Lung (tissue), 12 donors: ENCODE measurements around the gene ZFYVE9. TPM values are rescaled to one million over a fixed set of nuclear protein-coding genes. Genes with fewer than 3 reads are reported as not detected.

Experiments
- ATAC-seq: fragments of 200-7000 bp; cut with Tn5 transposase; one replicate; pipeline ENCODE4 v1.9.1; 2020; ENCODE audit warnings: moderate number of reproducible peaks; ENCODE audit not compliant: insufficient read depth, low FRiP score
- DNase-seq, 3 donors: peaks; one replicate each; pipeline ENCODE4 v3.0.0-alpha.2; 2013 to 2017
- H3K27ac ChIP-seq, 2 donors: one replicate each; pipeline ENCODE4 v1.5.1; 2013; ENCODE audit warnings: mild to moderate bottlenecking in 2 of 2, moderate library complexity in 2 of 2, control low read depth in 1 of 2, inconsistent platforms in 1 of 2, low read depth in 1 of 2, low read length in 1 of 2
- H3K27me3 ChIP-seq, 3 donors: one replicate each; pipeline ENCODE4 v1.5.1; 2013; ENCODE audit warnings: low read length in 2 of 3; ENCODE audit not compliant: control insufficient read depth in 3 of 3, insufficient read depth in 3 of 3
- H3K36me3 ChIP-seq, 4 donors: one replicate each; pipeline ENCODE4 v1.5.1; 2013; ENCODE audit warnings: low read length in 4 of 4, mild to moderate bottlenecking in 1 of 4, moderate library complexity in 1 of 4; ENCODE audit not compliant: control insufficient read depth in 4 of 4, insufficient read depth in 4 of 4
- H3K4me1 ChIP-seq, 5 donors: one replicate each; pipeline ENCODE4 v1.5.1; 2013; ENCODE audit warnings: low read length in 5 of 5, mild to moderate bottlenecking in 2 of 5, moderate library complexity in 1 of 5; ENCODE audit not compliant: control insufficient read depth in 5 of 5, insufficient read depth in 5 of 5
- H3K4me3 ChIP-seq: one replicate; pipeline ENCODE4 v1.5.1; 2013; ENCODE audit warnings: mild to moderate bottlenecking, control low read depth, moderate library complexity
- H3K9ac ChIP-seq, 2 donors: one replicate each; pipeline ENCODE4 v1.5.1; 2013; ENCODE audit warnings: low read length in 2 of 2, control low read depth in 1 of 2; ENCODE audit not compliant: insufficient read depth in 1 of 2
- H3K9me3 ChIP-seq, 4 donors: one replicate each; pipeline ENCODE4 v1.5.1; 2013; ENCODE audit warnings: low read length in 3 of 4, mild to moderate bottlenecking in 1 of 4, moderate library complexity in 1 of 4; ENCODE audit not compliant: control insufficient read depth in 4 of 4, insufficient read depth in 3 of 4
- CTCF ChIP-seq: IDR thresholded peaks from 2 replicates; pipeline ENCODE4 v1.5.1; 2012; ENCODE audit warnings: mild to moderate bottlenecking; ENCODE audit errors: control extremely low read depth, extremely low read depth
- WGBS, 2 donors: extraction: QIAGEN DNeasy Blood & Tissue Kit; methylation state at CpG; one replicate each; pipeline ENCODE4 v1.1.7; 2013; 5-methylcytosine and 5-hydroxymethylcytosine counted together
- polyA plus RNA-seq, 2 donors: library from polyadenylated mRNA; stranded (reverse); fragments of 200-250 nt; gene quantifications; one replicate each; pipeline ENCODE4 v1.2.1, GENCODE V29; 2013
- total RNA-seq, 2 donors: library from RNA; depleted of rRNA in 1 of 2; stranded (reverse); fragments of >200 nt in 1 of 2; gene quantifications; one replicate each; pipeline ENCODE4 v1.2.1, GENCODE V29; 2014 to 2021
- donor health status: control.
- donor health status: control.
- donor health status: Bipolar disorder and iron deficiency.
- donor health status: healthy.
- donor health status: DM: yes; HTN: yes; CAD: no.

Gene ZFYVE9
- total and polyA plus RNA-seq, 4 donors: 3.3 to 51.5 (median 9.9) TPM

GRCh38 chr1:52192024-52192423 lies 50.1 kb downstream of the ZFYVE9 start:
- ATAC-seq (no peak), DNase-seq (no peak)
- H3K9ac ChIP-seq: no peak overlapping the region
- H3K27ac ChIP-seq: no peak overlapping the region
- H3K4me1 ChIP-seq: peaks cover 0 to 6% (median 2%) of the 10 kb centered on the region in 5 donors
- H3K9me3 ChIP-seq: no peaks in the 10 kb centered on the region
- no peaks in the 10 kb centered on the region for H3K27me3 ChIP-seq
- no peak for TF ChIP-seq CTCF
- no peaks in the 10 kb centered on the region for H3K36me3 ChIP-seq
- 87 to 88% methylated on average over 2 of the region's 2 CpGs for WGBS, 2 donors
- no peak overlapping the region for H3K4me3 ChIP-seq

- Histone ChIP-seq H3K9ac (no peak overlapping the region), H3K9me3 (no peaks in the 10 kb centered on the region), H3K27ac (no peak overlapping the region), H3K27me3 (no peaks in the 10 kb centered on the region), H3K36me3 (no peaks in the 10 kb centered on the region), H3K4me1 (peaks cover 0 to 6% (median 2%) of the 10 kb centered on the region in 5 donors), H3K4me3 (no peak overlapping the region)
- DNase-seq (no peak), ATAC-seq (no peak)
- 94 to 98% methylated on average over 1 of the region's 1 CpG for WGBS, 2 donors
- no peak for TF ChIP-seq CTCF
Measured at GRCh38 chr1:52192436-52192835, 50.5 kb downstream of the ZFYVE9 start.

- DNase-seq (no peak), ATAC-seq (no peak)
- H3K27me3 ChIP-seq: no peaks in the 10 kb centered on the region
- WGBS, 2 donors: 76 to 86% methylated on average over 7 of the region's 7 CpGs
- H3K36me3 ChIP-seq: peaks cover 0 to 5% (median 0%) of the 10 kb centered on the region in 4 donors
- no peak overlapping the region for H3K9ac ChIP-seq
- no peak overlapping the region for H3K27ac ChIP-seq
- H3K9me3 ChIP-seq: no peaks in the 10 kb centered on the region
- peaks cover 0 to 6% (median 2%) of the 10 kb centered on the region in 5 donors for H3K4me1 ChIP-seq
- no peak for TF ChIP-seq CTCF
- H3K4me3 ChIP-seq: no peak overlapping the region
Measured at GRCh38 chr1:52193985-52194384, 52.1 kb downstream of the ZFYVE9 start.

GRCh38 chr1:52195161-52195560 lies 53.3 kb downstream of the ZFYVE9 start:
- WGBS, 2 donors: 77 to 83% methylated on average over 1 of the region's 1 CpG
- no peak overlapping the region for H3K9ac ChIP-seq
- peaks cover 0 to 5% (median 0%) of the 10 kb centered on the region in 4 donors for H3K36me3 ChIP-seq
- ATAC-seq (no peak), DNase-seq (no peak)
- H3K4me3 ChIP-seq: no peak overlapping the region
- H3K9me3 ChIP-seq: peaks cover 0 to 3% (median 0%) of the 10 kb centered on the region in 4 donors
- TF ChIP-seq CTCF: no peak
- H3K4me1 ChIP-seq: peaks cover 0 to 6% (median under 1%) of the 10 kb centered on the region in 5 donors
- H3K27ac ChIP-seq: no peak overlapping the region
- H3K27me3 ChIP-seq: no peaks in the 10 kb centered on the region
